A673 (cell line): ENCODE data around the gene TREM1. TPM values are rescaled to one million over a fixed set of nuclear protein-coding genes. Genes with fewer than 3 reads are reported as not detected.
A peak's percentile ranks its signal among the peaks of the same experiment; 100 is the strongest.

Experiments
- BruUV-seq: library from RNA; stranded (reverse); fragments of 400-500 nt; replicated peaks from 2 replicates; lab custom pipeline; 2021; lab: Mats Ljungman, UMichigan
- CTCF ChIA-PET: fragments of 300-600 bp; sonication (Branson Sonifier 250); formaldehyde crosslinking; loops from one replicate; lab custom pipeline; 2022; ENCODE audit warnings: antibody characterized with exemption; lab: Charles Lee
- POLR2A ChIA-PET: fragments of 300-600 bp; sonication (Branson Sonifier 250); formaldehyde crosslinking; loops from one replicate; lab custom pipeline; 2022; ENCODE audit warnings: antibody characterized with exemption; ENCODE audit not compliant: low non-redundant PET; lab: Charles Lee
- DNase-seq: peaks from one replicate; pipeline ENCODE4 v3.0.0-alpha.2; 2015; ENCODE audit warnings: low spot score
- H3K27ac ChIP-seq: fragments of 200-600 bp; sonication (generic); 2 replicates; pipeline ENCODE4 v1.5.1; 2016; ENCODE audit warnings: mixed run types, low read depth, mild to moderate bottlenecking, mixed read lengths, antibody characterized with exemption, low read length; ENCODE audit not compliant: poor library complexity, severe bottlenecking
- H3K27me3 ChIP-seq: fragments of 200-600 bp; sonication (generic); replicated peaks from 2 replicates; pipeline ENCODE4 v1.6.1; 2017; ENCODE audit warnings: mixed run types, low read depth, mild to moderate bottlenecking, mixed read lengths, antibody characterized with exemption, low read length; ENCODE audit not compliant: insufficient read depth, poor library complexity
- H3K36me3 ChIP-seq: fragments of 200-600 bp; sonication (generic); 2 replicates; pipeline ENCODE4 v1.6.1; 2016; ENCODE audit warnings: mixed run types, mild to moderate bottlenecking, mixed read lengths, antibody characterized with exemption, low read length; ENCODE audit not compliant: insufficient read depth, poor library complexity, severe bottlenecking
- H3K4me1 ChIP-seq: fragments of 200-600 bp; sonication (generic); 2 replicates; pipeline ENCODE4 v1.6.1; 2017; ENCODE audit warnings: mixed run types, mild to moderate bottlenecking, mixed read lengths, antibody characterized with exemption, low read length; ENCODE audit not compliant: insufficient read depth, poor library complexity, severe bottlenecking
- H3K4me3 ChIP-seq: fragments of 200-600 bp; sonication (generic); 2 replicates; pipeline ENCODE4 v1.5.1; 2016; ENCODE audit warnings: low read depth, mixed run types, mild to moderate bottlenecking, mixed read lengths, low read length; ENCODE audit not compliant: poor library complexity, severe bottlenecking
- H3K9me3 ChIP-seq: fragments of 200-600 bp; sonication (generic); 2 replicates; pipeline ENCODE4 v1.6.1; 2016; ENCODE audit warnings: mixed run types, low read depth, mild to moderate bottlenecking, mixed read lengths, antibody characterized with exemption, low read length; ENCODE audit not compliant: poor library complexity, severe bottlenecking
- CTCF ChIP-seq: fragments of 300-800, 200-600 bp; sonication (generic); conservative IDR thresholded peaks from 2 replicates; pipeline ENCODE4 v1.5.1; 2017; ENCODE audit warnings: low read depth, mild to moderate bottlenecking, antibody characterized with exemption, low read length, moderate library complexity, mixed read lengths
- EZH2 ChIP-seq: fragments of 200-600 bp; sonication (generic); IDR thresholded peaks from 2 replicates; pipeline ENCODE4 v1.6.1; 2017; ENCODE audit warnings: borderline replicate concordance, low read depth, mild to moderate bottlenecking, mixed read lengths, antibody characterized with exemption, low read length; ENCODE audit not compliant: poor library complexity, severe bottlenecking
- intact Hi-C: fragments of 100-400 bp; cut with micrococcal nuclease; formaldehyde crosslinking; loops from one replicate; pipeline ENCODE4 v1.10.0; 2022; ENCODE audit not compliant: unreplicated experiment
- total RNA-seq: library from RNA; stranded (reverse); gene quantifications from 2 replicates; pipeline ENCODE4 v1.2.3, GENCODE V29; 2021

Gene TREM1
- total RNA-seq, 1 experiment from 2014 or later, result not detected

DNA sequence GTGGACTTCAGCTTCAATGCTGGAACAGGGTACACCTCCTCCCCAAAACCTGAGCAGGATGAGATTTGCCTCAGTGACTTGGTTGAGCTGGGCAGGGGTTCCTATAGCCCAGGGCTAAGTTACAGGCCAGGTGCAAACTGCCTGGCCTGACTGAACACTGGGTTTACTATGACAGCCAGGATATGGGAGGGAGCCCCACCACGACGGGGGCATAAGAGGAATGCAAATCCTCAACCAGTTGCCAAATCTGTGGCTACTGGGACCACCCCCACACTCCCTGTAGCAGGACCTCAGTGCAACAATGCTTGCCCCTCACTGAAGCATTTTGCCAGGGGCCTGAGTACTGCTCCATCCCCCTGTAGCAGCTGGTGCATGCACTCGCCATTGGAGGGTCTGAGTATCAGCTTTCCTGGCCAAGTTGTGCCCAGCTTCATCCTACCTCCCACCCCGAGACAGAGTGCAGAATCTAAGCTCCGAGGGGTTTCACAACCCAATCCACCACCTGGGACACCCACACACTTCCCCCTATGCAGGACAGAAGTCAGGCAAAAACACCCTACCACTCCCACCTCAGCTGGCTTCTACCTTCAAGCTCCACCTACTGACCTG, 30.7 kb downstream of the TREM1 start:
- Histone ChIP-seq H3K4me1 (peaks cover 44% of the 10 kb centered on the region), H3K9me3 (peaks cover 3% of the 10 kb centered on the region), H3K36me3 (no peaks in the 10 kb centered on the region), H3K4me3 (no peak overlapping the region), H3K27me3 (no peaks in the 10 kb centered on the region), H3K27ac (peak overlapping the region; percentile 90)
- TF ChIP-seq EZH2 (no peak), CTCF (no peak)
- no peak for DNase-seq
- intact Hi-C loops, result no loop called here
- CTCF ChIA-PET, result no interaction called here
- BruUV-seq, result no TSS peak
- POLR2A ChIA-PET, result no interaction called here

- H3K9me3 ChIP-seq, result no peaks in the 10 kb centered on the region
- DNase-seq, result no peak
- TF ChIP-seq CTCF, result no peak
- no peak for TF ChIP-seq EZH2
- POLR2A ChIA-PET, result no interaction called here
- peak overlapping the region; percentile 90 for H3K27ac ChIP-seq
- CTCF ChIA-PET, result no interaction called here
- intact Hi-C loops, result no loop called here
- no peaks in the 10 kb centered on the region for H3K27me3 ChIP-seq
- no TSS peak for BruUV-seq
- H3K4me3 ChIP-seq, result no peak overlapping the region
- no peaks in the 10 kb centered on the region for H3K36me3 ChIP-seq
- peaks cover 44% of the 10 kb centered on the region for H3K4me1 ChIP-seq
Measured at GRCh38 chr6:41255110-41255509, 31.4 kb downstream of the TREM1 start.

- H3K27me3 ChIP-seq, result no peaks in the 10 kb centered on the region
- H3K9me3 ChIP-seq, result no peaks in the 10 kb centered on the region
- TF ChIP-seq CTCF, result no peak
- no peak for TF ChIP-seq EZH2
- no peak for DNase-seq
- H3K36me3 ChIP-seq, result no peaks in the 10 kb centered on the region
- H3K4me1 ChIP-seq, result peaks cover 32% of the 10 kb centered on the region
- H3K4me3 ChIP-seq, result no peak overlapping the region
- no TSS peak for BruUV-seq
- ChIA-PET CTCF (no interaction called here), POLR2A (no interaction called here)
- H3K27ac ChIP-seq, result no peak overlapping the region
- intact Hi-C loops, result no loop called here
Measured at GRCh38 chr6:41252401-41253169, 33.9 kb downstream of the TREM1 start.
